H9 (cell line): ENCODE data around the gene RAF1. TPM values are rescaled to one million over a fixed set of nuclear protein-coding genes. Genes with fewer than 3 reads are reported as not detected.
"Not testable (repeated sequence)": the region's sequence is repeated elsewhere in the genome, so short reads cannot be mapped to it uniquely, and the experiment has no call there.

ENCODE experiments used
- DNase-seq: peaks from one replicate; pipeline ENCODE4 v3.0.0-alpha.2; 2017
- H2AFZ ChIP-seq: one replicate; pipeline ENCODE4 v1.6.1; 2013; ENCODE audit warnings: mild to moderate bottlenecking, low read length, control low read depth, moderate library complexity
- H2AK5ac ChIP-seq: 2 replicates; pipeline ENCODE4 v1.6.1; 2013; ENCODE audit warnings: low read length, control low read depth, mixed read lengths; ENCODE audit not compliant: insufficient read length
- H2BK120ac ChIP-seq: one replicate; pipeline ENCODE4 v1.6.1; 2013; ENCODE audit warnings: low read depth, mild to moderate bottlenecking, low read length, control low read depth, inconsistent platforms; ENCODE audit not compliant: poor library complexity, severe bottlenecking
- H2BK12ac ChIP-seq: 2 replicates; pipeline ENCODE4 v1.6.1; 2013; ENCODE audit warnings: low read length, control low read depth, mixed read lengths, low read depth; ENCODE audit not compliant: insufficient read length
- H2BK15ac ChIP-seq: 2 replicates; pipeline ENCODE4 v1.6.1; 2013; ENCODE audit warnings: low read depth, low read length, control low read depth
- H2BK20ac ChIP-seq: one replicate; pipeline ENCODE4 v1.6.1; 2013; ENCODE audit warnings: low read depth, mild to moderate bottlenecking, low read length, control low read depth, inconsistent platforms; ENCODE audit not compliant: poor library complexity, severe bottlenecking
- H2BK5ac ChIP-seq: 2 replicates; pipeline ENCODE4 v1.6.1; 2013; ENCODE audit warnings: low read length, control low read depth, mixed read lengths; ENCODE audit not compliant: insufficient read length
- H3K14ac ChIP-seq: 2 replicates; pipeline ENCODE4 v1.6.1; 2013; ENCODE audit warnings: low read length, control low read depth; ENCODE audit not compliant: insufficient read depth
- H3K18ac ChIP-seq: 2 replicates; pipeline ENCODE4 v1.6.1; 2013; ENCODE audit warnings: low read depth, mild to moderate bottlenecking, mixed read lengths, low read length, control low read depth; ENCODE audit not compliant: insufficient read length
- H3K23ac ChIP-seq: 2 replicates; pipeline ENCODE4 v1.6.1; 2013; ENCODE audit warnings: low read length, control low read depth, mixed read lengths, low read depth; ENCODE audit not compliant: insufficient read length
- H3K23me2 ChIP-seq: 2 replicates; pipeline ENCODE4 v1.6.1; 2013; ENCODE audit warnings: low read depth, mild to moderate bottlenecking, mixed read lengths, low read length, control low read depth; ENCODE audit not compliant: insufficient read length, poor library complexity, severe bottlenecking
- H3K27ac ChIP-seq: 2 replicates; pipeline ENCODE4 v1.5.1; 2013; ENCODE audit warnings: low read length, control low read depth, mixed read lengths, low read depth; ENCODE audit not compliant: insufficient read length
- H3K27me3 ChIP-seq: 2 replicates; pipeline ENCODE4 v1.6.1; 2013; ENCODE audit warnings: low read length, control low read depth, inconsistent platforms; ENCODE audit not compliant: insufficient read depth
- H3K4ac ChIP-seq: 2 replicates; pipeline ENCODE4 v1.6.1; 2013; ENCODE audit warnings: low read depth, mild to moderate bottlenecking, control low read depth, inconsistent platforms, low read length, moderate library complexity
- H3K4me1 ChIP-seq: 2 replicates; pipeline ENCODE4 v1.6.1; 2013; ENCODE audit warnings: low read length, control low read depth, inconsistent platforms; ENCODE audit not compliant: insufficient read depth
- H3K4me2 ChIP-seq: 2 replicates; pipeline ENCODE4 v1.6.1; 2013; ENCODE audit warnings: low read length, control low read depth, mixed read lengths; ENCODE audit not compliant: insufficient read length, insufficient read depth
- H3K56ac ChIP-seq: 2 replicates; pipeline ENCODE4 v1.6.1; 2013; ENCODE audit warnings: low read depth, mild to moderate bottlenecking, mixed read lengths, low read length, control low read depth; ENCODE audit not compliant: insufficient read length
- H3K79me1 ChIP-seq: 2 replicates; pipeline ENCODE4 v1.6.1; 2013; ENCODE audit warnings: low read depth, mild to moderate bottlenecking, moderate library complexity, low read length, control low read depth, inconsistent platforms; ENCODE audit not compliant: insufficient read depth, poor library complexity, severe bottlenecking
- H3K79me2 ChIP-seq: 2 replicates; pipeline ENCODE4 v1.6.1; 2013; ENCODE audit warnings: low read length, control low read depth, inconsistent platforms; ENCODE audit not compliant: insufficient read depth
- H3K9ac ChIP-seq: 2 replicates; pipeline ENCODE4 v1.6.1; 2013; ENCODE audit warnings: low read length, control low read depth, mixed read lengths; ENCODE audit not compliant: insufficient read length; ENCODE audit errors: extremely low read depth
- H3K9me3 ChIP-seq: one replicate; pipeline ENCODE4 v1.6.1; 2013; ENCODE audit warnings: low read depth, low read length, inconsistent platforms; ENCODE audit not compliant: control insufficient read depth
- H3T11ph ChIP-seq: one replicate; pipeline ENCODE4 v1.6.1; 2013; ENCODE audit warnings: mild to moderate bottlenecking, low read length, control low read depth, inconsistent platforms
- H4K20me1 ChIP-seq: one replicate; pipeline ENCODE4 v1.6.1; 2013; ENCODE audit not compliant: control insufficient read depth, insufficient read length, insufficient read depth
- H4K5ac ChIP-seq: 2 replicates; pipeline ENCODE4 v1.6.1; 2013; ENCODE audit warnings: low read depth, mild to moderate bottlenecking, mixed read lengths, low read length, control low read depth; ENCODE audit not compliant: insufficient read length
- H4K8ac ChIP-seq: replicated peaks from 2 replicates; pipeline ENCODE4 v1.6.1; 2013; ENCODE audit warnings: low read length, control low read depth, mixed read lengths, low read depth; ENCODE audit not compliant: insufficient read length
- H4K91ac ChIP-seq: 2 replicates; pipeline ENCODE4 v1.6.1; 2013; ENCODE audit warnings: low read depth, mild to moderate bottlenecking, moderate library complexity, mixed read lengths, low read length, control low read depth; ENCODE audit not compliant: insufficient read length
- H3K27ac Mint-ChIP-seq, 3 experiments: 2 replicates in 2 of 3; 3 replicates in 1 of 3; pipeline ENCODE4 v1.8.0; 2020 to 2021; ENCODE audit warnings: mixed read lengths in 3 of 3, mild to moderate bottlenecking in 1 of 3, moderate library complexity in 1 of 3
- H3K27me3 Mint-ChIP-seq: 2 replicates; pipeline ENCODE4 v1.8.0; 2021; ENCODE audit warnings: low read depth, mild to moderate bottlenecking, moderate library complexity, mixed read lengths
- H3K36me3 Mint-ChIP-seq, 3 experiments: 2 replicates in 2 of 3; 3 replicates in 1 of 3; pipeline ENCODE4 v1.8.0; 2020 to 2021; ENCODE audit warnings: low read depth in 3 of 3, mixed read lengths in 3 of 3; ENCODE audit not compliant: insufficient read depth in 1 of 3
- H3K4me1 Mint-ChIP-seq, 2 experiments: 2 replicates each; pipeline ENCODE4 v1.8.0; 2020; ENCODE audit warnings: mixed read lengths in 2 of 2
- H3K4me3 Mint-ChIP-seq, 2 experiments: 2 replicates in 1 of 2; 3 replicates in 1 of 2; pipeline ENCODE4 v1.8.0; 2020 to 2021; ENCODE audit warnings: mild to moderate bottlenecking in 2 of 2, mixed read lengths in 2 of 2, moderate library complexity in 1 of 2
- H3K9me3 Mint-ChIP-seq, 2 experiments: 2 replicates in 1 of 2; 3 replicates in 1 of 2; pipeline ENCODE4 v1.8.0; 2020; ENCODE audit warnings: mild to moderate bottlenecking in 2 of 2, mixed read lengths in 2 of 2, moderate library complexity in 1 of 2
- WGBS: extraction: QIAGEN DNeasy Blood & Tissue Kit; methylation state at CpG from one replicate; pipeline ENCODE4 v1.1.7; 2013; ENCODE audit warnings: missing lambda C conversion rate, low lambda C conversion rate, mixed read lengths; ENCODE audit not compliant: insufficient read length; ENCODE audit errors: extremely low coverage; 5-methylcytosine and 5-hydroxymethylcytosine counted together
- total RNA-seq: library from RNA; stranded (reverse); gene quantifications from 2 replicates; pipeline ENCODE4 v1.2.1, GENCODE V29; 2021
- TF ChIP-seq, protein P1 (sequence below): fragments of 200-600 bp; sonication (generic); conservative IDR thresholded peaks from 3 replicates; pipeline ENCODE4 v1.8.0; 2021; ENCODE audit warnings: antibody characterized with exemption, mild to moderate bottlenecking

RAF1 gene
- total RNA-seq, 1 experiment from 2014 or later, result 112 TPM

DNA sequence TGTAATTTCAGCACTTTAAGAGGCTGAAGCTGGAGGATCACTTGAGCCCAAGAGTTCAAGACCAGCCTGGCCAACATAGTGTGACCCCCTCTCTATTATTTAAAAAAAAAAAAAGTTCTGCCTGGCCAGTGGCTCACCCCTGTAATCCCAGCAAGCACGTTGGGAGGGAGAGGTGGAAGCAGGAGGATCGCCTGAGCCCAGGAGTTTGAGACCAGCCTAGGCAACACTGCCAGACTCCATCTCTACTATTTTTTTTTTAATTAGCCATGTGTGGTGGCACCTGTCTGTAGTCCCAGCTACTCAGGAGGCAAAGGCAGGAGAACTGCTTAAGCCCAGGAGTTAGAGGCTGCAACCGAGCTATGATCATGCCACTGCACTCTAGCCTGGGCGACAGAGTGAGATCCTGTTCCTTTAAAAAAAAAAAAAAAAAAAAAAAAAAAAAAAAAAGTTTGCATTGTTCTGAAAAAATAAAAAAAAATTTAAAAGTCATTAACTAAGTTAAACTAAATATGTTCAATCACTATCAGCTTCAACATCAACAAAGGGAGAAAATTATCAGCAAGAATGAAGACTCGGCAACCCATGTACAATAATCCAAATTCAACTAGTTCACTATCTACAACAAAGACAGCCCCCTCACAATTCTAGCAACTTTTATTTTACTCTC lies 1.9 kb downstream of the RAF1 start:
- Histone ChIP-seq H2BK12ac (no peak overlapping the region), H3K27ac (no peak overlapping the region), H2BK120ac (no peak overlapping the region), H3K4ac (no peak overlapping the region), H3K79me2 (peaks cover 50% of the 10 kb centered on the region), H2BK20ac (no peak overlapping the region), H3K4me1 (no peaks in the 10 kb centered on the region; the same call in 1 of the 2 replicates), H2AFZ (no peak overlapping the region), H2AK5ac (no peak overlapping the region), H4K5ac (no peak overlapping the region), H3K4me2 (peak overlapping the region; percentile 96), H3K56ac (no peak overlapping the region), H4K20me1 (no peaks in the 10 kb centered on the region), H4K91ac (no peak overlapping the region), H3K18ac (no peak overlapping the region), H3K27me3 (no peaks in the 10 kb centered on the region), H3T11ph (no peak overlapping the region), H3K23me2 (peaks cover 11% of the 10 kb centered on the region), H2BK15ac (no peak overlapping the region), H3K79me1 (no peaks in the 10 kb centered on the region), H3K9ac (peak overlapping the region; percentile 98), H3K14ac (no peak overlapping the region), H3K23ac (no peak overlapping the region), H2BK5ac (no peak overlapping the region), H4K8ac (no peak overlapping the region), H3K9me3 (no peaks in the 10 kb centered on the region)
- H3K27ac Mint-ChIP-seq, result peak overlapping the region; percentile 62 to 97 (median 77); a peak in 6 of 7 replicates
- peak overlapping the region; percentile 89 to 95 for H3K4me3 Mint-ChIP-seq
- WGBS, result no CpG with 5 or more reads among the region's 5 CpGs
- H3K27me3 Mint-ChIP-seq, result no peaks in the 10 kb centered on the region; the same call in 1 of the 2 replicates
- no peak for DNase-seq
- peaks cover 0 to 8% (median 0%) of the 10 kb centered on the region in 3 experiments; a peak in 2 of 7 replicates for H3K36me3 Mint-ChIP-seq
- H3K4me1 Mint-ChIP-seq, result peaks cover 26 to 40% of the 10 kb centered on the region in 2 experiments
- TF ChIP-seq, protein P1, sequence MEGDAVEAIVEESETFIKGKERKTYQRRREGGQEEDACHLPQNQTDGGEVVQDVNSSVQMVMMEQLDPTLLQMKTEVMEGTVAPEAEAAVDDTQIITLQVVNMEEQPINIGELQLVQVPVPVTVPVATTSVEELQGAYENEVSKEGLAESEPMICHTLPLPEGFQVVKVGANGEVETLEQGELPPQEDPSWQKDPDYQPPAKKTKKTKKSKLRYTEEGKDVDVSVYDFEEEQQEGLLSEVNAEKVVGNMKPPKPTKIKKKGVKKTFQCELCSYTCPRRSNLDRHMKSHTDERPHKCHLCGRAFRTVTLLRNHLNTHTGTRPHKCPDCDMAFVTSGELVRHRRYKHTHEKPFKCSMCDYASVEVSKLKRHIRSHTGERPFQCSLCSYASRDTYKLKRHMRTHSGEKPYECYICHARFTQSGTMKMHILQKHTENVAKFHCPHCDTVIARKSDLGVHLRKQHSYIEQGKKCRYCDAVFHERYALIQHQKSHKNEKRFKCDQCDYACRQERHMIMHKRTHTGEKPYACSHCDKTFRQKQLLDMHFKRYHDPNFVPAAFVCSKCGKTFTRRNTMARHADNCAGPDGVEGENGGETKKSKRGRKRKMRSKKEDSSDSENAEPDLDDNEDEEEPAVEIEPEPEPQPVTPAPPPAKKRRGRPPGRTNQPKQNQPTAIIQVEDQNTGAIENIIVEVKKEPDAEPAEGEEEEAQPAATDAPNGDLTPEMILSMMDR, result no peak
- no peaks in the 10 kb centered on the region for H3K9me3 Mint-ChIP-seq

DNA sequence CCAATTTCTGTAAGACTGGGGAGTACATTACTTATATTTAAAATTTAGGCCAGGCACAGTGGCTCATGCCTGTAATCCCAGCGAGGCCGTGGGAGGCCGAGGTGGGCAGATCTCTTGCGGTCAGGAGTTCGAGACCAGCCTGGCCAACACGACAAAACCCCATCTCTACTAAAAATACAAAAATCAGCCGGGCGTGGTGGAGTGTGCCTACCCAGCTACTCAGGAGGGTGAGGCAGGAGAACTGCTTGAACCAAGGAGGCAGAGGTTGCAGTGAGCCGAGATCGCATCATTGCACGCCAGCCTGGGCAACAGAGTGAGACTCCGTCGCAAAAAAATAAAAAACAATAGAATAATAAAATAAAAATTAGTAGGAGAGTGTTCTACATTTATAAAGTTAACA lies 2.5 kb downstream of the RAF1 start:
- not testable (repeated sequence) for H3K4me2 ChIP-seq, H3K79me1 ChIP-seq, H2BK120ac ChIP-seq, H3K56ac ChIP-seq, H3K27me3 Mint-ChIP-seq, H2AK5ac ChIP-seq, DNase-seq, H4K20me1 ChIP-seq, H4K8ac ChIP-seq, H2BK15ac ChIP-seq, H2AFZ ChIP-seq, H2BK5ac ChIP-seq, H2BK20ac ChIP-seq, H3K4me3 Mint-ChIP-seq, H3K4ac ChIP-seq, H2BK12ac ChIP-seq, H3K18ac ChIP-seq, H3K14ac ChIP-seq, H3K9me3 Mint-ChIP-seq, H3K4me1 ChIP-seq, H3K27ac ChIP-seq, H3K9me3 ChIP-seq, H4K5ac ChIP-seq, H3K36me3 Mint-ChIP-seq, H3K27me3 ChIP-seq, H3K9ac ChIP-seq, H3K23ac ChIP-seq, H3T11ph ChIP-seq, H4K91ac ChIP-seq
- Mint-ChIP-seq H3K4me1 (peaks cover 29 to 41% of the 10 kb centered on the region in 2 experiments), H3K27ac (peak overlapping the region in 2 of 3 experiments; percentile 36 to 84; a peak in 2 of 7 replicates)
- peaks cover 11% of the 10 kb centered on the region for H3K23me2 ChIP-seq
- no CpG with 5 or more reads among the region's 13 CpGs for WGBS
- H3K79me2 ChIP-seq, result peaks cover 57% of the 10 kb centered on the region
